ENCODE data around the gene DYDC1.

DNA sequence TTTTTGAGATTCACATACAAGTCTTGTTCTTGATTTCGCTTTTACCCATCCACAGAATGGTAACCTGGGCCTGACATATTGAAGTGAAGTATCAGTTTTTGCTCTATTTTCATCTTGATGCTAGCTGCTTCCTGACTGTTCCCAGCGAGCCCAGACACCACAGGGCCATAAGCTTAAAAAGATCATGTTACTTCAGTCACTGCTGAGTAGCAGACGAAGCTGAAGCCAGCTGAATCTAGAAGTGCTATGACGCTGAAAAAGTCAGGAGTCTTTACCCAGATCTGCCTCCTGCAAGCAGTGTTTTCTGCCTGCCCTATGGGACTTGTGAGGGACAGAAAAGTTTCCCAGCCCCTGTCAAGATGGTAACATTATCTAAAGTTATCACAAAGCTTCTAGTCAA is 49.1 kb upstream of the DYDC1 start:
- TF ChIP-seq, protein P1, sequence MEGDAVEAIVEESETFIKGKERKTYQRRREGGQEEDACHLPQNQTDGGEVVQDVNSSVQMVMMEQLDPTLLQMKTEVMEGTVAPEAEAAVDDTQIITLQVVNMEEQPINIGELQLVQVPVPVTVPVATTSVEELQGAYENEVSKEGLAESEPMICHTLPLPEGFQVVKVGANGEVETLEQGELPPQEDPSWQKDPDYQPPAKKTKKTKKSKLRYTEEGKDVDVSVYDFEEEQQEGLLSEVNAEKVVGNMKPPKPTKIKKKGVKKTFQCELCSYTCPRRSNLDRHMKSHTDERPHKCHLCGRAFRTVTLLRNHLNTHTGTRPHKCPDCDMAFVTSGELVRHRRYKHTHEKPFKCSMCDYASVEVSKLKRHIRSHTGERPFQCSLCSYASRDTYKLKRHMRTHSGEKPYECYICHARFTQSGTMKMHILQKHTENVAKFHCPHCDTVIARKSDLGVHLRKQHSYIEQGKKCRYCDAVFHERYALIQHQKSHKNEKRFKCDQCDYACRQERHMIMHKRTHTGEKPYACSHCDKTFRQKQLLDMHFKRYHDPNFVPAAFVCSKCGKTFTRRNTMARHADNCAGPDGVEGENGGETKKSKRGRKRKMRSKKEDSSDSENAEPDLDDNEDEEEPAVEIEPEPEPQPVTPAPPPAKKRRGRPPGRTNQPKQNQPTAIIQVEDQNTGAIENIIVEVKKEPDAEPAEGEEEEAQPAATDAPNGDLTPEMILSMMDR (IDR thresholded peaks at IDR 0.05; ENCODE audit: insufficient read depth, low read length): no peak
- TF ChIP-seq POLR2AphosphoS5 (IDR thresholded peaks at IDR 0.05; ENCODE audit: low read depth) (no peak), REST (IDR thresholded peaks at IDR 0.05; ENCODE audit: insufficient replicate concordance, low read depth) (no peak), GABPA (IDR thresholded peaks at IDR 0.05; ENCODE audit: low read depth) (no peak)
